H1 (cell line): Measurements from ENCODE around the gene RAB14. TPM values are rescaled to one million over a fixed set of nuclear protein-coding genes. Genes with fewer than 3 reads are reported as not detected.

ENCODE experiments used
- CTCF ChIA-PET: fragments of 300-600 bp; sonication (Branson Sonifier 250); formaldehyde crosslinking; loops from one replicate; lab custom pipeline; 2021; ENCODE audit not compliant: partially characterized antibody; lab: Charles Lee
- POLR2A ChIA-PET: fragments of 300-600 bp; sonication (Branson Sonifier 250); formaldehyde crosslinking; loops from one replicate; lab custom pipeline; 2021; ENCODE audit warnings: inconsistent platforms; ENCODE audit not compliant: partially characterized antibody; lab: Charles Lee
- DNase-seq, 2 experiments: peaks; one replicate each; pipeline versions ENCODE4 v3.0.0 to v3.0.0-alpha.2; 2010 to 2022; ENCODE audit warnings: low spot score in 2 of 2, low read depth in 1 of 2, mixed read lengths in 1 of 2
- FAIRE-seq: peaks from 2 replicates; lab custom pipeline; 2011; peaks lifted over from hg19 to GRCh38; lab: Jason Lieb, UNC
- H2AFZ ChIP-seq: 2 replicates; pipeline ENCODE4 v1.8.1; 2012; ENCODE audit warnings: low read length, inconsistent platforms
- H2AK5ac ChIP-seq: 2 replicates; pipeline ENCODE4 v1.6.1; 2013; ENCODE audit warnings: low read depth, low read length
- H2BK120ac ChIP-seq: replicated peaks from 2 replicates; pipeline ENCODE3; 2013; ENCODE audit warnings: low read depth, low read length, inconsistent platforms
- H2BK12ac ChIP-seq: 2 replicates; pipeline ENCODE4 v1.6.1; 2013; ENCODE audit warnings: low read depth, low read length
- H2BK15ac ChIP-seq: 2 replicates; pipeline ENCODE4 v1.6.1; 2013; ENCODE audit warnings: low read length
- H2BK20ac ChIP-seq: 2 replicates; pipeline ENCODE4 v1.6.1; 2013; ENCODE audit warnings: low read length
- H2BK5ac ChIP-seq: 2 replicates; pipeline ENCODE4 v1.6.1; 2013; ENCODE audit warnings: low read depth, low read length
- H3K14ac ChIP-seq: 2 replicates; pipeline ENCODE4 v1.6.1; 2013; ENCODE audit warnings: inconsistent platforms; ENCODE audit not compliant: insufficient read length
- H3K18ac ChIP-seq: 2 replicates; pipeline ENCODE4 v1.6.1; 2013; ENCODE audit warnings: low read length; ENCODE audit errors: extremely low read depth
- H3K23ac ChIP-seq: 2 replicates; pipeline ENCODE4 v1.6.1; 2013; ENCODE audit warnings: inconsistent platforms; ENCODE audit not compliant: insufficient read length
- H3K23me2 ChIP-seq: 2 replicates; pipeline ENCODE4 v1.6.1; 2013; ENCODE audit warnings: low read depth, low read length
- H3K27ac ChIP-seq: 2 replicates; pipeline ENCODE4 v1.6.1; 2011; ENCODE audit warnings: low read depth, low read length, inconsistent platforms
- H3K27me3 ChIP-seq, 4 experiments: replicated peaks in 1 of 4; 1 replicate in 1 of 4; 2 replicates in 3 of 4; pipeline versions ENCODE4 v1.6.1 to v1.8.1; 2011 to 2013; ENCODE audit warnings: low read length in 3 of 4, mild to moderate bottlenecking in 3 of 4, inconsistent platforms in 2 of 4, mixed read lengths in 2 of 4, moderate library complexity in 1 of 4; ENCODE audit not compliant: control insufficient read depth in 3 of 4, insufficient read depth in 3 of 4; ENCODE audit errors: extremely low read depth in 1 of 4
- H3K36me3 ChIP-seq, 4 experiments: 2 replicates each; pipeline versions ENCODE4 v1.6.1 to v1.8.1; 2011 to 2013; ENCODE audit warnings: mild to moderate bottlenecking in 4 of 4, low read length in 3 of 4, moderate library complexity in 2 of 4, control low read depth in 1 of 4, inconsistent platforms in 1 of 4; ENCODE audit not compliant: insufficient read depth in 4 of 4, control insufficient read depth in 2 of 4
- H3K4ac ChIP-seq: replicated peaks from 2 replicates; pipeline ENCODE3; 2013; ENCODE audit warnings: low read length, low read depth, mixed read lengths, inconsistent platforms; ENCODE audit not compliant: insufficient read length
- H3K4me1 ChIP-seq, 4 experiments: replicated peaks in 1 of 4; 1 replicate in 1 of 4; 2 replicates in 3 of 4; pipeline versions ENCODE4 v1.6.1 to v1.8.1; 2011 to 2013; ENCODE audit warnings: low read length in 3 of 4, inconsistent platforms in 2 of 4, mixed read lengths in 1 of 4; ENCODE audit not compliant: insufficient read depth in 4 of 4, control insufficient read depth in 3 of 4
- H3K4me2 ChIP-seq, 2 experiments: 2 replicates each; pipeline versions ENCODE4 v1.6.1 to v1.8.1; 2011 to 2013; ENCODE audit warnings: low read depth in 2 of 2, low read length in 2 of 2, control low read depth in 1 of 2, inconsistent platforms in 1 of 2, mild to moderate bottlenecking in 1 of 2; ENCODE audit not compliant: insufficient read depth in 1 of 2
- H3K4me3 ChIP-seq, 4 experiments: fragments of 200-600, 300-600 bp in 1 of 4; sonication (generic), shearing (Covaris generic), sonication (Bioruptor Twin) in 1 of 4; 2 replicates each; pipeline versions ENCODE4 v1.5.1 to v1.8.1; 2011 to 2016; ENCODE audit warnings: low read length in 4 of 4, low read depth in 3 of 4, control low read depth in 2 of 4, inconsistent platforms in 2 of 4, mild to moderate bottlenecking in 2 of 4, mixed read lengths in 1 of 4, moderate library complexity in 1 of 4; ENCODE audit not compliant: insufficient read depth in 2 of 4; ENCODE audit errors: extremely low read depth in 1 of 4
- H3K56ac ChIP-seq: replicated peaks from 2 replicates; pipeline ENCODE3; 2013; ENCODE audit warnings: low read depth, mild to moderate bottlenecking, mixed read lengths, low read length, inconsistent platforms; ENCODE audit not compliant: insufficient read length
- H3K79me1 ChIP-seq: 2 replicates; pipeline ENCODE4 v1.6.1; 2013; ENCODE audit warnings: low read depth, low read length, control low read depth
- H3K79me2 ChIP-seq, 2 experiments: 2 replicates each; pipeline versions ENCODE4 v1.6.1 to v1.8.1; 2012 to 2013; ENCODE audit warnings: low read length in 2 of 2, mild to moderate bottlenecking in 2 of 2, inconsistent platforms in 1 of 2; ENCODE audit not compliant: insufficient read depth in 2 of 2, control insufficient read depth in 1 of 2
- H3K9ac ChIP-seq, 4 experiments: replicated peaks in 1 of 4; 1 replicate in 1 of 4; 2 replicates in 3 of 4; pipeline versions ENCODE4 v1.6.1 to v1.8.1; 2011 to 2013; ENCODE audit warnings: low read depth in 3 of 4, low read length in 3 of 4, control low read depth in 2 of 4, mild to moderate bottlenecking in 2 of 4, moderate library complexity in 2 of 4, inconsistent platforms in 1 of 4; ENCODE audit errors: extremely low read depth in 1 of 4
- H3K9me3 ChIP-seq, 2 experiments: 2 replicates each; pipeline versions ENCODE4 v1.6.1 to v1.8.1; 2012 to 2013; ENCODE audit warnings: mild to moderate bottlenecking in 2 of 2, moderate library complexity in 2 of 2, control low read depth in 1 of 2, inconsistent platforms in 1 of 2, low read depth in 1 of 2, low read length in 1 of 2, mixed read lengths in 1 of 2; ENCODE audit not compliant: insufficient read depth in 2 of 2
- H4K20me1 ChIP-seq, 2 experiments: replicated peaks in 1 of 2; 2 replicates each; pipeline versions ENCODE3 to v1.8.1; 2011 to 2013; ENCODE audit warnings: inconsistent platforms in 2 of 2, low read length in 2 of 2, mild to moderate bottlenecking in 1 of 2; ENCODE audit not compliant: insufficient read depth in 2 of 2, control insufficient read depth in 1 of 2
- H4K5ac ChIP-seq: 2 replicates; pipeline ENCODE4 v1.6.1; 2013; ENCODE audit warnings: low read length, low read depth, mixed read lengths, inconsistent platforms; ENCODE audit not compliant: insufficient read length
- H4K8ac ChIP-seq: 2 replicates; pipeline ENCODE4 v1.8.0; 2013; ENCODE audit warnings: mild to moderate bottlenecking, moderate library complexity, low read length, inconsistent platforms; ENCODE audit not compliant: insufficient read depth; ENCODE audit errors: extremely low read depth
- H4K91ac ChIP-seq: replicated peaks from 2 replicates; pipeline ENCODE3; 2013; ENCODE audit warnings: low read length, mixed read lengths, inconsistent platforms; ENCODE audit not compliant: insufficient read length
- ATF2 ChIP-seq: IDR thresholded peaks from 2 replicates; pipeline ENCODE4 v1.6.1; 2012; ENCODE audit warnings: low read length, inconsistent platforms
- CBX8 ChIP-seq: fragments of 300-800, 300-1000 bp; sonication (generic); IDR thresholded peaks from 2 replicates; pipeline ENCODE4 v1.7.1; 2016; ENCODE audit warnings: low read depth, low read length, borderline replicate concordance
- E2F6 ChIP-seq: IDR thresholded peaks from 2 replicates; pipeline ENCODE4 v1.6.1; 2012; ENCODE audit warnings: inconsistent platforms
- GTF2F1 ChIP-seq: IDR thresholded peaks from 2 replicates; pipeline ENCODE4 v1.6.1; 2012; ENCODE audit warnings: low read depth, low read length, improper control_type of control experiment, borderline replicate concordance
- RAD21 ChIP-seq, 2 experiments: IDR thresholded peaks in 1 of 2; conservative IDR thresholded peaks in 1 of 2; 2 replicates each; pipeline ENCODE4 v1.6.1; 2011; ENCODE audit warnings: low read depth in 2 of 2, low read length in 2 of 2, improper control_type of control experiment in 1 of 2, inconsistent platforms in 1 of 2, mild to moderate bottlenecking in 1 of 2, moderate library complexity in 1 of 2
- SIN3A ChIP-seq, 2 experiments: IDR thresholded peaks in 1 of 2; conservative IDR thresholded peaks in 1 of 2; 2 replicates each; pipeline ENCODE4 v1.6.1; 2011 to 2012; ENCODE audit warnings: low read length in 2 of 2, improper control_type of control experiment in 1 of 2, low read depth in 1 of 2, mild to moderate bottlenecking in 1 of 2
- SUZ12 ChIP-seq: fragments of 200-600 bp; sonication (generic); IDR thresholded peaks from 2 replicates; pipeline ENCODE4 v1.6.1; 2012; ENCODE audit warnings: mild to moderate bottlenecking, inconsistent platforms, low read length, moderate library complexity, mixed read lengths
- WGBS, 2 experiments: shearing (Covaris generic) in 1 of 2; methylation state at CpG; one replicate each; pipeline versions ENCODE4 v1.1.6 to v1.1.7; 2013 to 2015; ENCODE audit warnings: low lambda C conversion rate in 2 of 2, mixed read lengths in 2 of 2, inconsistent platforms in 1 of 2, low coverage in 1 of 2, missing lambda C conversion rate in 1 of 2; ENCODE audit not compliant: insufficient replicate concordance in 2 of 2, insufficient coverage in 1 of 2, insufficient read length in 1 of 2; ENCODE audit errors: extremely low coverage in 1 of 2, missing lambda C conversion rate in 1 of 2; 5-methylcytosine and 5-hydroxymethylcytosine counted together
- polyA plus RNA-seq, 7 experiments: library from polyadenylated mRNA; depleted of rRNA in 3 of 7; stranded (reverse) in 5 of 7; unstranded in 2 of 7; fragments of >200 nt in 5 of 7; fragments of 200-250 nt in 2 of 7; gene quantifications; 1 replicate in 5 of 7; 2 replicates in 1 of 7; 4 replicates in 1 of 7; pipeline versions ENCODE4 v1.2.1 to v1.2.3, GENCODE V29; 2011 to 2013; ENCODE audit warnings: missing spikeins in 2 of 7, mixed read lengths in 2 of 7
- total RNA-seq: library from RNA; stranded (reverse); fragmentation: NEBNext Ultra II Directional; extraction: Animal tissue kit (Norgen Biotek cat#: 25700); gene quantifications from 2 replicates; pipeline ENCODE4 v1.2.1, GENCODE V29; 2021

RAB14 gene
- total and polyA plus RNA-seq, 2 of the 8 experiments (the other 6 are each of a cell fraction or from before 2014, with no cell fraction given): 9.1 to 44.8 TPM

GRCh38 chr9:121197132-121197531 is 4.5 kb downstream of the RAB14 start:
- H3K9ac ChIP-seq: no peak overlapping the region
- H4K5ac ChIP-seq: no peak overlapping the region
- no peaks in the 10 kb centered on the region for H3K36me3 ChIP-seq
- no peak overlapping the region for H4K91ac ChIP-seq
- H3K4me3 ChIP-seq: no peak overlapping the region
- H2BK15ac ChIP-seq: no peak overlapping the region
- no peak overlapping the region for H3K27ac ChIP-seq
- H4K8ac ChIP-seq: no peak overlapping the region
- DNase-seq (no peak), FAIRE-seq (no peak)
- no peak overlapping the region for H3K14ac ChIP-seq
- H2BK20ac ChIP-seq: no peak overlapping the region
- peaks cover 0 to 3% (median 2%) of the 10 kb centered on the region in 4 experiments; a peak in 4 of 7 replicates for H3K4me1 ChIP-seq
- POLR2A ChIA-PET: no interaction called here
- peaks cover 12 to 89% of the 10 kb centered on the region in 2 experiments; a peak in 3 of 4 replicates for H3K79me2 ChIP-seq
- no peaks in the 10 kb centered on the region for H3K27me3 ChIP-seq
- H3K56ac ChIP-seq: no peak overlapping the region
- H2BK120ac ChIP-seq: no peak overlapping the region
- no peak overlapping the region for H2AFZ ChIP-seq
- H4K20me1 ChIP-seq: peaks cover 3 to 7% of the 10 kb centered on the region in 2 experiments
- no peak overlapping the region for H2BK5ac ChIP-seq
- H3K23me2 ChIP-seq: peaks cover 5% of the 10 kb centered on the region
- no peak overlapping the region for H3K4me2 ChIP-seq
- no peaks in the 10 kb centered on the region for H3K9me3 ChIP-seq
- H3K23ac ChIP-seq: no peak overlapping the region
- 100% methylated on average over 1 of the region's 1 CpG; no CpG with 5 or more reads in 1 of the 2 experiments for WGBS, 2 experiments
- CTCF ChIA-PET: interaction anchor here (0.7 kb wide), 1 partner anchor 203 kb away, joined by 3 read pairs; no protein-coding TSS in a partner anchor
- H2AK5ac ChIP-seq: no peak overlapping the region
- H2BK12ac ChIP-seq: no peak overlapping the region
- peaks cover 5% of the 10 kb centered on the region; the same call in 1 of the 2 replicates for H3K79me1 ChIP-seq
- no peak overlapping the region for H3K18ac ChIP-seq
- H3K4ac ChIP-seq: no peak overlapping the region
- TF ChIP-seq E2F6: no peak
- no peak for TF ChIP-seq SIN3A (conservative IDR thresholded peaks at IDR 0.05 in 1 of 2, IDR thresholded peaks at IDR 0.05 in 1 of 2; ENCODE audit: low read depth in 1 of 2, low read length in 2 of 2)
- no peak for TF ChIP-seq GTF2F1
- TF ChIP-seq RAD21 (IDR thresholded peaks at IDR 0.05 in 1 of 2, conservative IDR thresholded peaks at IDR 0.05 in 1 of 2; ENCODE audit: low read depth in 2 of 2, low read length in 2 of 2): no peak
- TF ChIP-seq SUZ12: no peak
- TF ChIP-seq ATF2: no peak
- no peak for TF ChIP-seq CBX8
